Raji (cell line): ENCODE results near the gene MOV10L1.

Experiments used
- POLR2A ChIP-seq: IDR thresholded peaks from 2 replicates; pipeline ENCODE4 v1.6.1; 2011; ENCODE audit warnings: low read depth, low read length, control low read depth; ENCODE audit not compliant: insufficient read depth

The MOV10L1 gene

GRCh38 chr22:50057278-50058060, 32.3 kb upstream of the MOV10L1 start:
- TF ChIP-seq POLR2A, result no peak

GRCh38 chr22:50058061-50058905, 31.5 kb upstream of the MOV10L1 start, which contains the start of gene TTLL8:
Gene TTLL8, minus strand, starts transcription at chr22:50058298.
- TF ChIP-seq POLR2A, result no peak

GRCh38 chr22:50058906-50059880, 30.6 kb upstream of the MOV10L1 start:
- no peak for TF ChIP-seq POLR2A

GRCh38 chr22:50059881-50060262, 29.9 kb upstream of the MOV10L1 start:
- TF ChIP-seq POLR2A, result no peak

- TF ChIP-seq POLR2A, result no peak
Observed at GRCh38 chr22:50060441-50061140, 29.2 kb upstream of the MOV10L1 start.

- TF ChIP-seq POLR2A, result no peak
Observed at GRCh38 chr22:50061141-50061823, 28.5 kb upstream of the MOV10L1 start.

GRCh38 chr22:50061824-50062355, 27.9 kb upstream of the MOV10L1 start:
- no peak for TF ChIP-seq POLR2A

- no peak for TF ChIP-seq POLR2A
Observed at GRCh38 chr22:50062509-50063135, 27.2 kb upstream of the MOV10L1 start.

GRCh38 chr22:50063589-50064393, 26.0 kb upstream of the MOV10L1 start:
- no peak for TF ChIP-seq POLR2A

- no peak for TF ChIP-seq POLR2A
Observed at GRCh38 chr22:50064453-50064852, 25.4 kb upstream of the MOV10L1 start.

- TF ChIP-seq POLR2A, result no peak
Observed at GRCh38 chr22:50067244-50067643, 22.6 kb upstream of the MOV10L1 start.

GRCh38 chr22:50068096-50068495, 21.7 kb upstream of the MOV10L1 start:
- TF ChIP-seq POLR2A, result no peak

- TF ChIP-seq POLR2A, result no peak
Observed at GRCh38 chr22:50070366-50070765, 19.4 kb upstream of the MOV10L1 start.
